Ovary (tissue), 9 donors: ENCODE data around the gene ZFP82. TPM values are rescaled to one million over a fixed set of nuclear protein-coding genes. Genes with fewer than 3 reads are reported as not detected.

Experiments
- DNase-seq, 5 donors: peaks; one replicate each; pipeline ENCODE4 v3.0.0-alpha.2; 2019 to 2020
- H3K27ac ChIP-seq, 2 donors: fragments of 200-600 bp; one replicate each; pipeline versions ENCODE4 v1.5.1 to v1.8.0; 2019 to 2022
- H3K27me3 ChIP-seq: fragments of 200-600 bp; one replicate; pipeline ENCODE4 v1.8.0; 2022
- H3K36me3 ChIP-seq: fragments of 200-600 bp; sonication (generic); one replicate; pipeline ENCODE4 v1.5.1; 2019
- H3K4me1 ChIP-seq: one replicate; pipeline ENCODE4 v1.8.1; 2013; ENCODE audit warnings: mild to moderate bottlenecking, moderate library complexity; ENCODE audit not compliant: insufficient read depth
- H3K4me3 ChIP-seq: fragments of 200-600 bp; sonication (generic); one replicate; pipeline ENCODE4 v1.5.1; 2017
- H3K9me3 ChIP-seq, 2 donors: fragments of 200-600 bp in 1 of 2; sonication (generic) in 1 of 2; one replicate each; pipeline versions ENCODE4 v1.5.1 to v1.8.1; 2013 to 2019; ENCODE audit warnings: mild to moderate bottlenecking in 1 of 2, moderate library complexity in 1 of 2
- EP300 ChIP-seq: sonication (generic); formaldehyde crosslinking; IDR thresholded peaks from one replicate; pipeline ENCODE4 v1.6.1; 2017; ENCODE audit warnings: antibody characterized with exemption
- POLR2A ChIP-seq: fragments of 450-650 bp; IDR thresholded peaks from one replicate; pipeline ENCODE4 v1.6.1; 2017; ENCODE audit warnings: antibody characterized with exemption, mild to moderate bottlenecking, moderate library complexity
- whole genome bisulfite sequencing, 3 donors: extraction: QIAGEN DNeasy Blood & Tissue Kit in 1 of 3; methylation state at CpG; one replicate each; pipeline versions ENCODE4 v1.1.5 to v1.1.7; 2013 to 2017; 5-methylcytosine and 5-hydroxymethylcytosine counted together
- intact Hi-C, 4 donors: fragments of 100-400 bp; cut with DNase I; formaldehyde crosslinking; loops; one replicate each; pipeline versions ENCODE4 v1.11.0 to v1.15.1; 2022 to 2023
- polyA plus RNA-seq, 2 donors: library from polyadenylated mRNA; stranded (reverse); fragments of 200-250 nt in 1 of 2; fragments of 350-450 nt in 1 of 2; fragmentation: Illumina TruSeq in 1 of 2; extraction: RNeasy Lipid Tissue Mini Kit (QIAGEN cat#74804) in 1 of 2; gene quantifications; one replicate each; pipeline ENCODE4 v1.2.3, GENCODE V29; 2013 to 2014
- total RNA-seq, 7 donors: library from RNA; depleted of rRNA in 2 of 7; stranded (reverse); fragments of >200 nt in 2 of 7; fragmentation: NEBNext Ultra II Directional in 3 of 7; extraction: Animal tissue kit (Norgen Biotek cat#: 25700) in 3 of 7; gene quantifications; one replicate each; pipeline versions ENCODE4 v1.1.0 to v1.2.4, GENCODE V29; 2016 to 2023
- TF ChIP-seq, protein P1 (sequence below), 3 donors: fragments of 450-650 bp in 2 of 3; fragments of 200-600 bp in 1 of 3; IDR thresholded peaks; one replicate each; pipeline versions ENCODE4 v1.5.1 to v1.8.0; 2016 to 2022; ENCODE audit warnings: antibody characterized with exemption in 3 of 3, mild to moderate bottlenecking in 1 of 3
- donor health status: DM: no; HTN: no; CAD: no; lungs with moderate emphysema.
- donor health status: DM: no; HTN: no; CAD: no.
- donor health status: Bipolar disorder and iron deficiency.
- donor health status: DM: yes; HTN: yes; CAD: no.
- donor health status: DM: no; HTN: no; CAD: no.
- donor health status: DM: yes; HTN: yes; CAD: no.

ZFP82 gene
- total and polyA plus RNA-seq, 9 donors: 4.7 to 16.2 (median 8.3) TPM

DNA sequence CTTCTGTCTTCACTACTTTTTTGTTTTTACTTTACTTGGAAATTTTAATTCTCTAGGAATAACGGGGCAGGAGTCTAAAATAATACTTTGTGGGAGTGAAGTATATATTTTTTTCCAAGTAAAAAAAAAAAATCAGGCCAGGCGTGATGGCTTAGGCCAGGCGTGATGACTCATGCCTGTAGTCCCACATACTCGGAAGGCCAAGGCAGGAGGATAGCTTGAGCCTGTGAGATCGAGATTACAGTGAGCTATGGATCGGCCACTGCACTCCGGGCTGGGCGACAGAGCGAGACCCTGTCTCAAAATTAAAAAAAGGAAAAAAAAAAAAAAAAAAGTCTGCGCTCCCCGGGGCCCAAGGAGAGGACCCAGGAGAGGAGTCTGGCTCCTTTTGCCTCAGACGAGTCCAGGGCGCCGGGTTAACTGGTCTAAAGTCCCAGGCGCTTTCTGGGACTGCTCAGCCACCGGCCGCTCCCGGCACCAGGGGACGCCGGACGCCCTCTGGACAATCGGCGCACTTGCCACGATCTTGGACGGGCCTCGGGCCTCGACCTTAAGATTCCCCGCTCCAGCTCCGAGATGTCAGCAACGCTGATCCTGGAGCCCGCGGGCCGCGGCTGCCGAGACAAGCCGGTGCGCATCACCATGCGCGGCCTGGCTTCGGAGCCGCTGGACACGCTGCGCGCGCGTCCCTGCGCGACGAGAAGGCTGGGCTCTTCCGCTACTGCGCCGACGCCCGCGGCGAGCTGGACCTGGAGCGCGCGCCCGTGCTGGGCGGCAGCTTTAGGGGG is 2.7 kb upstream of the ZFP82 start:
- Histone ChIP-seq H3K9me3 (no peaks in the 10 kb centered on the region), H3K27ac (no peak overlapping the region), H3K4me1 (peaks cover 3% of the 10 kb centered on the region), H3K4me3 (peak overlapping the region; percentile 33), H3K27me3 (no peaks in the 10 kb centered on the region), H3K36me3 (no peaks in the 10 kb centered on the region)
- peak in 1 of 5 donors; percentile 25 for DNase-seq
- TF ChIP-seq EP300 (no peak), POLR2A (no peak)
- TF ChIP-seq, protein P1, sequence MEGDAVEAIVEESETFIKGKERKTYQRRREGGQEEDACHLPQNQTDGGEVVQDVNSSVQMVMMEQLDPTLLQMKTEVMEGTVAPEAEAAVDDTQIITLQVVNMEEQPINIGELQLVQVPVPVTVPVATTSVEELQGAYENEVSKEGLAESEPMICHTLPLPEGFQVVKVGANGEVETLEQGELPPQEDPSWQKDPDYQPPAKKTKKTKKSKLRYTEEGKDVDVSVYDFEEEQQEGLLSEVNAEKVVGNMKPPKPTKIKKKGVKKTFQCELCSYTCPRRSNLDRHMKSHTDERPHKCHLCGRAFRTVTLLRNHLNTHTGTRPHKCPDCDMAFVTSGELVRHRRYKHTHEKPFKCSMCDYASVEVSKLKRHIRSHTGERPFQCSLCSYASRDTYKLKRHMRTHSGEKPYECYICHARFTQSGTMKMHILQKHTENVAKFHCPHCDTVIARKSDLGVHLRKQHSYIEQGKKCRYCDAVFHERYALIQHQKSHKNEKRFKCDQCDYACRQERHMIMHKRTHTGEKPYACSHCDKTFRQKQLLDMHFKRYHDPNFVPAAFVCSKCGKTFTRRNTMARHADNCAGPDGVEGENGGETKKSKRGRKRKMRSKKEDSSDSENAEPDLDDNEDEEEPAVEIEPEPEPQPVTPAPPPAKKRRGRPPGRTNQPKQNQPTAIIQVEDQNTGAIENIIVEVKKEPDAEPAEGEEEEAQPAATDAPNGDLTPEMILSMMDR (IDR thresholded peaks at IDR 0.05): no peak
- WGBS, 3 donors: 4 to 7% (median 4%) methylated on average over 46 to 61 of the region's 61 CpGs
- intact Hi-C loops: no loop called here

DNA sequence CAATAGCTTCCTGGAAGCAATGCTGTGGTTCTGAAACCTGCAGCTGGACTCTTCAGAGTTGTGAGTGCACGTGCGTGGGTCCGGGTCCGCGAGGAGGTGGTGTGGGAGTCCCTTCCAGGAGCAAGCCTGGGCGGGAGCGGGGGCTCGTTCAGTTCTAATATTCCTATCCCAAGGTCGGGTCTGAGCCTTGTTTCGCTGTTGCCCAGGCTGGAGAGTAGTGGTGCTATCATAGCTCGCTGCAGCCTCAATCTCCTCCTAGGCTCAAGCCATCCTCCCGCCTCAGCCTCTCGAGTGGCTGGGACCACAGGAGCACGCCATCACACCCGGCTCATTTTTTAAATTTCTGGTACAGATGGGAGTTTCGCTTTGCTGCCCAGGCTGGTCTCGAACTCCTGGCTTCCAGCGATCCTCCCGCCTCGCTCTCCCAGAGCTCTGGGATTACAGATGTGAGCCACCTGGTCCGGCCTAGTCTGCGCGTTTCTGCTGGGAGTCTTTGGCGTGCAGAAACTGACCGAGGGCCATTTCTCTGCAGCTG is 625 bp downstream of the ZFP82 start:
- TF ChIP-seq, protein P1 (IDR thresholded peaks at IDR 0.05): no peak
- no peak for TF ChIP-seq POLR2A
- no peak for TF ChIP-seq EP300
- Histone ChIP-seq H3K9me3 (peaks cover 0 to under 1% of the 10 kb centered on the region in 2 donors), H3K27me3 (no peaks in the 10 kb centered on the region), H3K27ac (peak overlapping the region; percentile 81 to 85), H3K4me1 (peaks cover 3% of the 10 kb centered on the region), H3K36me3 (no peaks in the 10 kb centered on the region), H3K4me3 (peak overlapping the region; percentile 68)
- WGBS, 3 donors: 7 to 14% (median 9%) methylated on average over 22 to 25 of the region's 25 CpGs
- peak in 1 of 5 donors; percentile 13 for DNase-seq
- intact Hi-C loops: no loop called here

DNA sequence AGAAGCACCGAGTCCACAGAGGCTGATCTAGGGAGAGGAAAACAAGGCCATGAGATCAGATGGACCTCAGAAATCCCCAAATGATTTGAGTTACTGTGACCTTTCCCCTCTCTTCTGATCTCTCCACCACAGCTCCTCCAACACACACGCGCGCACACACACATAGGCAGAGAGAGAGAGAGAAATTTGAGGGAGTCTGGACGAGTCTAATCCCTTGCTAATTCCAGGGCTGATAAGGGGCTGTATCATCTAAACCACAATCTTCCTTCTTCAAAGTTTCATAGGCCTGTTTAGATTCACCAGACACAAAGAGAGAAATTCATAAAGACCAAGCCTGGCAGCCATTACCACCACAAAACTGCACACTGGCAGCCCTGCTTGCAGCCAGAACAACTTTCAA is 8.6 kb downstream of the ZFP82 start:
- TF ChIP-seq EP300 (no peak), POLR2A (no peak)
- TF ChIP-seq, protein P1 (IDR thresholded peaks at IDR 0.05): no peak
- Histone ChIP-seq H3K36me3 (no peaks in the 10 kb centered on the region), H3K27ac (no peak overlapping the region), H3K4me3 (no peak overlapping the region), H3K4me1 (no peaks in the 10 kb centered on the region), H3K27me3 (no peaks in the 10 kb centered on the region), H3K9me3 (peaks cover 0 to 27% of the 10 kb centered on the region in 2 donors)
- WGBS, 3 donors: 77 to 83% (median 78%) methylated on average over 5 of the region's 5 CpGs
- intact Hi-C loops: no loop called here
- DNase-seq: no peak

DNA sequence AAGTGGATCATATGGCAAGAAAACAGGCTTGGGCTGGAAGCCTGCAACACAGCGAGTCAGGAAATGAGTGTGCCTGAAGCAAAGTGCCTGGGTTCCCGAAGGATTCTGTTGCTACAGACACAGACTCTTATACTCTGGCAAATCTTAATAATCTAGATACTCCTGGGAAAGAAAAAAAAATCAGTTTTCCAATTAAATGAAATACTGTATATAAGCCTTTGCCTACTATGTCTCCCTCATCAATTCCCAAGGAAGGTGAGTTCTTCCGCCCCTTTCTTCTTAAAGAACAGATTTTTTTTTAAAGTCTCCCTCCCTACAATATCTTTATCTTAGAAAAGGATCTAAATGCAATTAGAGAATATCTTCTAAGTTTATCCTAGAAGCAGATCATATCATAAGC is 10.3 kb downstream of the ZFP82 start:
- TF ChIP-seq, protein P1 (IDR thresholded peaks at IDR 0.05): no peak
- TF ChIP-seq EP300 (no peak), POLR2A (no peak)
- Histone ChIP-seq H3K27ac (no peak overlapping the region), H3K4me3 (no peak overlapping the region), H3K36me3 (no peaks in the 10 kb centered on the region), H3K27me3 (no peaks in the 10 kb centered on the region), H3K4me1 (no peaks in the 10 kb centered on the region), H3K9me3 (peaks cover 0 to 32% of the 10 kb centered on the region in 2 donors)
- intact Hi-C loops: no loop called here
- no peak for DNase-seq
- WGBS, 3 donors: 84 to 99% (median 98%) methylated on average over 3 of the region's 3 CpGs
